ENCODE results near the gene PPP4C. TPM values are rescaled to one million over a fixed set of nuclear protein-coding genes. Genes with fewer than 3 reads are reported as not detected.

Gene PPP4C
- total RNA-seq, 2 donors from 2014 or later: 114 to 124 TPM

GRCh38 chr16:30064729-30065101, 11.1 kb upstream of the PPP4C start:
- DNase-seq: no peak
- ATAC-seq (replicated peaks in 1 of 2): no peak
- Mint-ChIP-seq H3K4me3 (peak overlapping the region; percentile 99 to 100), H3K27me3 (ENCODE audit: low read depth) (no peaks in the 10 kb centered on the region), H3K4me1 (ENCODE audit: low read depth) (peaks cover 39% of the 10 kb centered on the region), H3K36me3 (ENCODE audit: insufficient read depth in 2 of 2) (peaks cover 22 to 34% of the 10 kb centered on the region in 2 donors), H3K9me3 (no peaks in the 10 kb centered on the region), H3K27ac (peak overlapping the region; percentile 94)

- Mint-ChIP-seq H3K9me3 (no peaks in the 10 kb centered on the region), H3K27ac (peak within 1 kb of the TSS; percentile 94), H3K36me3 (ENCODE audit: insufficient read depth in 2 of 2) (peaks cover 24 to 38% of the 10 kb centered on the region in 2 donors), H3K4me1 (ENCODE audit: low read depth) (peaks cover 40% of the 10 kb centered on the region), H3K27me3 (ENCODE audit: low read depth) (no peaks in the 10 kb centered on the region), H3K4me3 (peak within 1 kb of the TSS; percentile 99 to 100)
- DNase-seq: peak; percentile 96 to 98
- ATAC-seq (replicated peaks in 1 of 2): peak; percentile 88 to 89
Measured at GRCh38 chr16:30065102-30065942, 10.5 kb upstream of the PPP4C start, which contains the start of gene ALDOA. Gene ALDOA (plus strand): TSS chr16:30065760. CDS start chr16:30066898, 1,138 bp downstream.

GRCh38 chr16:30065943-30066760, 9.6 kb upstream of the PPP4C start:
- no peaks in the 10 kb centered on the region for H3K9me3 Mint-ChIP-seq
- peak; percentile 61 to 63 for DNase-seq
- H3K4me3 Mint-ChIP-seq: peak overlapping the region; percentile 99 to 100
- peak overlapping the region; percentile 89 for H3K27ac Mint-ChIP-seq
- H3K36me3 Mint-ChIP-seq (ENCODE audit: insufficient read depth in 2 of 2): peaks cover 24 to 40% of the 10 kb centered on the region in 2 donors
- peak; percentile 1 to 10 for ATAC-seq (replicated peaks in 1 of 2)
- H3K4me1 Mint-ChIP-seq (ENCODE audit: low read depth): peaks cover 43% of the 10 kb centered on the region
- H3K27me3 Mint-ChIP-seq (ENCODE audit: low read depth): no peaks in the 10 kb centered on the region

GRCh38 chr16:30066761-30067583, 8.8 kb upstream of the PPP4C start:
- Mint-ChIP-seq H3K4me1 (ENCODE audit: low read depth) (peaks cover 45% of the 10 kb centered on the region), H3K4me3 (peak overlapping the region; percentile 99 to 100), H3K36me3 (ENCODE audit: insufficient read depth in 2 of 2) (peaks cover 24 to 41% of the 10 kb centered on the region in 2 donors), H3K9me3 (no peaks in the 10 kb centered on the region), H3K27ac (peak overlapping the region; percentile 89), H3K27me3 (ENCODE audit: low read depth) (no peaks in the 10 kb centered on the region)
- no peak for DNase-seq
- no peak for ATAC-seq (replicated peaks in 1 of 2)

- peak overlapping the region; percentile 89 for H3K27ac Mint-ChIP-seq
- ATAC-seq (replicated peaks in 1 of 2): no peak
- no peak for DNase-seq
- peak overlapping the region; percentile 99 to 100 for H3K4me3 Mint-ChIP-seq
- no peaks in the 10 kb centered on the region for H3K27me3 Mint-ChIP-seq (ENCODE audit: low read depth)
- peaks cover 24 to 45% of the 10 kb centered on the region in 2 donors for H3K36me3 Mint-ChIP-seq (ENCODE audit: insufficient read depth in 2 of 2)
- no peaks in the 10 kb centered on the region for H3K9me3 Mint-ChIP-seq
- peaks cover 45% of the 10 kb centered on the region for H3K4me1 Mint-ChIP-seq (ENCODE audit: low read depth)
Measured at GRCh38 chr16:30067584-30067916, 8.2 kb upstream of the PPP4C start.

GRCh38 chr16:30068333-30068732, 7.5 kb upstream of the PPP4C start:
- Mint-ChIP-seq H3K36me3 (ENCODE audit: insufficient read depth in 2 of 2) (peaks cover 24 to 45% of the 10 kb centered on the region in 2 donors), H3K4me3 (no peak overlapping the region), H3K27me3 (ENCODE audit: low read depth) (no peaks in the 10 kb centered on the region), H3K9me3 (no peaks in the 10 kb centered on the region), H3K27ac (peak overlapping the region; percentile 76), H3K4me1 (ENCODE audit: low read depth) (peaks cover 43% of the 10 kb centered on the region)
- DNase-seq (no peak), ATAC-seq (replicated peaks in 1 of 2) (no peak)

GRCh38 chr16:30068750-30069610, 6.8 kb upstream of the PPP4C start:
- Mint-ChIP-seq H3K9me3 (no peaks in the 10 kb centered on the region), H3K4me1 (ENCODE audit: low read depth) (peaks cover 37% of the 10 kb centered on the region), H3K27me3 (ENCODE audit: low read depth) (no peaks in the 10 kb centered on the region), H3K36me3 (ENCODE audit: insufficient read depth in 2 of 2) (peaks cover 24 to 46% of the 10 kb centered on the region in 2 donors), H3K4me3 (peak overlapping the region in 1 of 2 donors; percentile 25), H3K27ac (peak overlapping the region; percentile 76)
- ATAC-seq (replicated peaks in 1 of 2): no peak
- peak; percentile 47 to 67 for DNase-seq

GRCh38 chr16:30069611-30070462, 6.0 kb upstream of the PPP4C start:
- peaks cover 41% of the 10 kb centered on the region for H3K4me1 Mint-ChIP-seq (ENCODE audit: low read depth)
- H3K27me3 Mint-ChIP-seq (ENCODE audit: low read depth): no peaks in the 10 kb centered on the region
- H3K4me3 Mint-ChIP-seq: peak overlapping the region in 1 of 2 donors; percentile 16
- H3K36me3 Mint-ChIP-seq (ENCODE audit: insufficient read depth in 2 of 2): peaks cover 24 to 43% of the 10 kb centered on the region in 2 donors
- ATAC-seq (replicated peaks in 1 of 2) (no peak), DNase-seq (no peak)
- no peaks in the 10 kb centered on the region for H3K9me3 Mint-ChIP-seq
- H3K27ac Mint-ChIP-seq: peak overlapping the region; percentile 47

GRCh38 chr16:30070490-30070889, 5.3 kb upstream of the PPP4C start:
- Mint-ChIP-seq H3K27ac (no peak overlapping the region), H3K4me1 (ENCODE audit: low read depth) (peaks cover 45% of the 10 kb centered on the region)

GRCh38 chr16:30076276-30076791, 540 bp downstream of the PPP4C start:
- Mint-ChIP-seq H3K4me1 (ENCODE audit: low read depth) (peaks cover 35% of the 10 kb centered on the region), H3K9me3 (no peaks in the 10 kb centered on the region), H3K27me3 (ENCODE audit: low read depth) (no peaks in the 10 kb centered on the region), H3K4me3 (peak overlapping the region; percentile 97), H3K27ac (peak overlapping the region; percentile 93), H3K36me3 (ENCODE audit: insufficient read depth in 2 of 2) (peaks cover 11 to 28% of the 10 kb centered on the region in 2 donors)
- ATAC-seq (replicated peaks in 1 of 2) (peak; percentile 16 to 40), DNase-seq (peak; percentile 36)

More at GRCh38 chr16:30070490-30070889, 5.3 kb upstream of the PPP4C start:
- H3K36me3 Mint-ChIP-seq (ENCODE audit: insufficient read depth in 2 of 2): peaks cover 23 to 43% of the 10 kb centered on the region in 2 donors
- no peak for DNase-seq
- no peak overlapping the region for H3K4me3 Mint-ChIP-seq
- no peaks in the 10 kb centered on the region for H3K9me3 Mint-ChIP-seq
- ATAC-seq (replicated peaks in 1 of 2): no peak
- H3K27me3 Mint-ChIP-seq (ENCODE audit: low read depth): no peaks in the 10 kb centered on the region

- H3K27ac Mint-ChIP-seq: peak overlapping the region; percentile 93
- ATAC-seq (replicated peaks in 1 of 2) (no peak), DNase-seq (no peak)
- H3K4me1 Mint-ChIP-seq (ENCODE audit: low read depth): peaks cover 34% of the 10 kb centered on the region
- H3K27me3 Mint-ChIP-seq (ENCODE audit: low read depth): no peaks in the 10 kb centered on the region
- peak overlapping the region; percentile 97 for H3K4me3 Mint-ChIP-seq
- H3K9me3 Mint-ChIP-seq: no peaks in the 10 kb centered on the region
- H3K36me3 Mint-ChIP-seq (ENCODE audit: insufficient read depth in 2 of 2): peaks cover 15 to 28% of the 10 kb centered on the region in 2 donors
Measured at GRCh38 chr16:30077656-30078055, 1.9 kb downstream of the PPP4C start.
